Vagina (tissue), 2 donors: ENCODE data around the gene LRGUK.

Experiments used
- POLR2A ChIP-seq, 2 donors: fragments of 450-650 bp; IDR thresholded peaks; one replicate each; pipeline ENCODE4 v1.6.1; 2017; ENCODE audit warnings: antibody characterized with exemption in 2 of 2, mild to moderate bottlenecking in 2 of 2, moderate library complexity in 2 of 2
- TF ChIP-seq, protein P1 (sequence below), 3 experiments: fragments of 450-650 bp in 2 of 3; fragments of 200-600 bp in 1 of 3; sonication (generic) in 1 of 3; IDR thresholded peaks; one replicate each; pipeline ENCODE4 v1.5.1; 2017 to 2019; ENCODE audit warnings: antibody characterized with exemption in 3 of 3, mild to moderate bottlenecking in 2 of 3, moderate library complexity in 2 of 3

DNA sequence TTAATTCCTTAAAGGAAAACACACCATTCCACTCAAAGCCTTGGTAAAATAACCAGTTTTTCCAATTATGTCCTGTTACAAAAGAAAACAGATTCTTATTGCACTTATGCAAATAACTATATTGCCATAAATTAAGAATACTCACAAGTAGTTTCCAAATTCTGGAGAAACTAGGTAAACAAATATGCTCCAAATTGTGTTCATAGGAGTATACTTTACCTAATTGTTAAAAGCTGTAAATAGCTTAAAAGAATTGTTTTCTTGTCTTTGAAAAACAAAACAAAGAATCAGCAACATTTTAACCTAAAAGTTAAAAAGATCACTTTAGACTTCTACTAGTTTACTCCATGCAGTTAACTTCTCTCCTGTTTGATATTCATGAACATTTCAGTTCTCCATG is 38.9 kb upstream of the LRGUK start:
- TF ChIP-seq, protein P1, sequence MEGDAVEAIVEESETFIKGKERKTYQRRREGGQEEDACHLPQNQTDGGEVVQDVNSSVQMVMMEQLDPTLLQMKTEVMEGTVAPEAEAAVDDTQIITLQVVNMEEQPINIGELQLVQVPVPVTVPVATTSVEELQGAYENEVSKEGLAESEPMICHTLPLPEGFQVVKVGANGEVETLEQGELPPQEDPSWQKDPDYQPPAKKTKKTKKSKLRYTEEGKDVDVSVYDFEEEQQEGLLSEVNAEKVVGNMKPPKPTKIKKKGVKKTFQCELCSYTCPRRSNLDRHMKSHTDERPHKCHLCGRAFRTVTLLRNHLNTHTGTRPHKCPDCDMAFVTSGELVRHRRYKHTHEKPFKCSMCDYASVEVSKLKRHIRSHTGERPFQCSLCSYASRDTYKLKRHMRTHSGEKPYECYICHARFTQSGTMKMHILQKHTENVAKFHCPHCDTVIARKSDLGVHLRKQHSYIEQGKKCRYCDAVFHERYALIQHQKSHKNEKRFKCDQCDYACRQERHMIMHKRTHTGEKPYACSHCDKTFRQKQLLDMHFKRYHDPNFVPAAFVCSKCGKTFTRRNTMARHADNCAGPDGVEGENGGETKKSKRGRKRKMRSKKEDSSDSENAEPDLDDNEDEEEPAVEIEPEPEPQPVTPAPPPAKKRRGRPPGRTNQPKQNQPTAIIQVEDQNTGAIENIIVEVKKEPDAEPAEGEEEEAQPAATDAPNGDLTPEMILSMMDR (IDR thresholded peaks at IDR 0.05): no peak
- no peak for TF ChIP-seq POLR2A (IDR thresholded peaks at IDR 0.05)
